Astrocyte (in vitro differentiated cells and primary cell): ENCODE data around the gene FBXO8. TPM values are rescaled to one million over a fixed set of nuclear protein-coding genes. Genes with fewer than 3 reads are reported as not detected.

Source experiments
- DNase-seq: peaks from one replicate; pipeline ENCODE4 v3.0.0-alpha.2; 2010; ENCODE audit warnings: low read depth
- FAIRE-seq: peaks from 2 replicates; lab custom pipeline; 2011; peaks lifted over from hg19 to GRCh38; lab: Jason Lieb, UNC
- H2AFZ ChIP-seq: 2 replicates; pipeline ENCODE4 v1.6.0; 2012; ENCODE audit warnings: low read depth, low read length, inconsistent platforms
- H3K27ac ChIP-seq: 2 replicates; pipeline ENCODE4 v1.5.1; 2011; ENCODE audit warnings: low read depth, low read length, inconsistent platforms
- H3K27me3 ChIP-seq: 2 replicates; pipeline ENCODE4 v1.6.0; 2011; ENCODE audit warnings: low read length, inconsistent platforms; ENCODE audit not compliant: insufficient read depth
- H3K36me3 ChIP-seq: 2 replicates; pipeline ENCODE4 v1.5.1; 2011; ENCODE audit warnings: low read length, inconsistent platforms; ENCODE audit not compliant: insufficient read depth
- H3K4me1 ChIP-seq: 2 replicates; pipeline ENCODE4 v1.5.1; 2011; ENCODE audit warnings: low read length, inconsistent platforms; ENCODE audit not compliant: insufficient read depth
- H3K4me2 ChIP-seq: 2 replicates; pipeline ENCODE4 v1.6.0; 2012; ENCODE audit warnings: low read length, inconsistent platforms
- H3K4me3 ChIP-seq: 2 replicates; pipeline ENCODE4 v1.5.1; 2011; ENCODE audit warnings: low read depth, mild to moderate bottlenecking, low read length, inconsistent platforms; ENCODE audit not compliant: insufficient read depth
- H3K79me2 ChIP-seq: 2 replicates; pipeline ENCODE4 v1.6.0; 2012; ENCODE audit warnings: mild to moderate bottlenecking, low read length, inconsistent platforms; ENCODE audit not compliant: insufficient read depth
- H3K9ac ChIP-seq: 2 replicates; pipeline ENCODE4 v1.6.0; 2012; ENCODE audit warnings: mild to moderate bottlenecking, low read length, inconsistent platforms
- H3K9me3 ChIP-seq: 2 replicates; pipeline ENCODE4 v1.5.1; 2012; ENCODE audit warnings: low read depth, mild to moderate bottlenecking, low read length, inconsistent platforms; ENCODE audit not compliant: insufficient read depth
- H4K20me1 ChIP-seq: 2 replicates; pipeline ENCODE4 v1.6.0; 2012; ENCODE audit warnings: low read length, inconsistent platforms; ENCODE audit not compliant: insufficient read depth
- H3K27ac Mint-ChIP-seq: one replicate; pipeline ENCODE4 v1.8.0; 2021; ENCODE audit warnings: mild to moderate bottlenecking, mixed read lengths; ENCODE audit not compliant: unreplicated experiment
- H3K27me3 Mint-ChIP-seq: one replicate; pipeline ENCODE4 v1.8.0; 2021; ENCODE audit warnings: low read depth, mixed read lengths; ENCODE audit not compliant: unreplicated experiment
- H3K36me3 Mint-ChIP-seq: one replicate; pipeline ENCODE4 v1.8.0; 2021; ENCODE audit warnings: low read depth, mixed read lengths; ENCODE audit not compliant: unreplicated experiment
- H3K4me1 Mint-ChIP-seq: one replicate; pipeline ENCODE4 v1.8.0; 2021; ENCODE audit warnings: low read depth, mixed read lengths; ENCODE audit not compliant: unreplicated experiment
- H3K4me3 Mint-ChIP-seq: one replicate; pipeline ENCODE4 v1.8.0; 2021; ENCODE audit warnings: mild to moderate bottlenecking, moderate library complexity, mixed read lengths; ENCODE audit not compliant: unreplicated experiment
- H3K9me3 Mint-ChIP-seq: one replicate; pipeline ENCODE4 v1.8.0; 2021; ENCODE audit warnings: mild to moderate bottlenecking, mixed read lengths; ENCODE audit not compliant: unreplicated experiment
- EZH2 ChIP-seq: IDR thresholded peaks from 2 replicates; pipeline ENCODE4 v1.6.1; 2012; ENCODE audit warnings: mild to moderate bottlenecking, low read length, inconsistent platforms; ENCODE audit not compliant: insufficient read depth
- total RNA-seq: library from RNA; stranded (reverse); gene quantifications from 2 replicates; pipeline ENCODE4 v1.2.1, GENCODE V29; 2021
- TF ChIP-seq, protein P1 (sequence below): IDR thresholded peaks from 2 replicates; pipeline ENCODE4 v1.5.1; 2011; ENCODE audit warnings: low read depth, mild to moderate bottlenecking, inconsistent platforms, low read length, moderate library complexity; ENCODE audit not compliant: insufficient read depth

Gene FBXO8
- total RNA-seq, 1 donor from 2014 or later: 13.1 TPM

DNA sequence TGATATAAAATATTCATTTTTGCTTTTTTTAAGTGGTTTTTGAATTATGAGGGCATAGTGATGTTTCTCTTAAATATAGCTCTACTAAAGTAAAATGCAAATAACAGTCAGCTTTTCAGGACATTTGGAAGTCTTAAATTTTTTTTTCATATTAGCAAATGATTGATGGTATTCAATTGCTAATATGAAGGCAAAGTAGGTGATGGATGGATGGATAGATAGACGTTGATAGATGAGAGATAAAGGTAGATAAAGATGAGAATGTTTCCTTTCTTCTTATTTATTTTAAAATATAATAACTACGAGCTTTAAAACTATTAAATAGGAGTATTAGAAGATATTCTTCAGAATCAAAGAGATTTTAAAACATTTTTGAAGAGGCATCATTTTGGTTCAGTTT, 83.7 kb downstream of the FBXO8 start:
- no peak for FAIRE-seq
- TF ChIP-seq, protein P1, sequence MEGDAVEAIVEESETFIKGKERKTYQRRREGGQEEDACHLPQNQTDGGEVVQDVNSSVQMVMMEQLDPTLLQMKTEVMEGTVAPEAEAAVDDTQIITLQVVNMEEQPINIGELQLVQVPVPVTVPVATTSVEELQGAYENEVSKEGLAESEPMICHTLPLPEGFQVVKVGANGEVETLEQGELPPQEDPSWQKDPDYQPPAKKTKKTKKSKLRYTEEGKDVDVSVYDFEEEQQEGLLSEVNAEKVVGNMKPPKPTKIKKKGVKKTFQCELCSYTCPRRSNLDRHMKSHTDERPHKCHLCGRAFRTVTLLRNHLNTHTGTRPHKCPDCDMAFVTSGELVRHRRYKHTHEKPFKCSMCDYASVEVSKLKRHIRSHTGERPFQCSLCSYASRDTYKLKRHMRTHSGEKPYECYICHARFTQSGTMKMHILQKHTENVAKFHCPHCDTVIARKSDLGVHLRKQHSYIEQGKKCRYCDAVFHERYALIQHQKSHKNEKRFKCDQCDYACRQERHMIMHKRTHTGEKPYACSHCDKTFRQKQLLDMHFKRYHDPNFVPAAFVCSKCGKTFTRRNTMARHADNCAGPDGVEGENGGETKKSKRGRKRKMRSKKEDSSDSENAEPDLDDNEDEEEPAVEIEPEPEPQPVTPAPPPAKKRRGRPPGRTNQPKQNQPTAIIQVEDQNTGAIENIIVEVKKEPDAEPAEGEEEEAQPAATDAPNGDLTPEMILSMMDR: no peak
- TF ChIP-seq EZH2: no peak

DNA sequence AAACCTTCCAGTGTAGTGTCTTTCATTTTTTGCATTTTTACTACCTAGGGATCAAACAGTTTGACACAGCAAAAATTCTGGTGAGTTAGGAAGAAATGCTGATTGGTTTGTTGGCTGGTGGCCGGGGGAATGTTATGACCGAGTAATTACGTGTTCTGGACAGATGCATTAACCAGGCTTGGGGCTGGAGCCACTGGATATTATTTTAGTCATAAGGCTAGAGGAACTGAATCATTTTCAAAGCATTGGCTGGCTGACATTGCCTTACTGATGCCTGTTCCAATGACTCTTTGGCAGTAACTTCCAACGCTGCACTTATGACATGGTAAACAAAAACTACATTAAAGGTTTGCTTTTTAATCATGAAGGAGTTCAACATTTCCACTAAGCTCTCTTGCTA, 84.6 kb downstream of the FBXO8 start:
- Mint-ChIP-seq H3K27ac (no peak overlapping the region), H3K4me1 (no peaks in the 10 kb centered on the region), H3K36me3 (no peaks in the 10 kb centered on the region), H3K27me3 (peaks cover 5% of the 10 kb centered on the region), H3K9me3 (no peaks in the 10 kb centered on the region), H3K4me3 (no peak overlapping the region)
- H3K36me3 ChIP-seq: no peaks in the 10 kb centered on the region
- TF ChIP-seq EZH2: no peak
- TF ChIP-seq, protein P1: no peak
- no peak overlapping the region for H3K9ac ChIP-seq
- FAIRE-seq (peak; percentile 78), DNase-seq (peak; percentile 68)
- no peaks in the 10 kb centered on the region for H3K4me1 ChIP-seq
- no peak overlapping the region for H2AFZ ChIP-seq
- H3K27ac ChIP-seq: no peak overlapping the region
- no peaks in the 10 kb centered on the region for H4K20me1 ChIP-seq
- H3K4me2 ChIP-seq: peak overlapping the region; percentile 62
- H3K79me2 ChIP-seq: no peaks in the 10 kb centered on the region
- H3K9me3 ChIP-seq: no peaks in the 10 kb centered on the region
- H3K27me3 ChIP-seq: peaks cover 3% of the 10 kb centered on the region
- no peak overlapping the region for H3K4me3 ChIP-seq

More for the DNA sequence above, 83.7 kb downstream of the FBXO8 start:
- Histone ChIP-seq H3K9me3 (no peaks in the 10 kb centered on the region), H3K4me1 (no peaks in the 10 kb centered on the region), H4K20me1 (no peaks in the 10 kb centered on the region), H3K27me3 (peaks cover 8% of the 10 kb centered on the region), H3K79me2 (no peaks in the 10 kb centered on the region), H2AFZ (no peak overlapping the region), H3K27ac (no peak overlapping the region), H3K4me2 (no peak overlapping the region), H3K4me3 (no peak overlapping the region), H3K36me3 (no peaks in the 10 kb centered on the region), H3K9ac (no peak overlapping the region)
- Mint-ChIP-seq H3K4me1 (no peaks in the 10 kb centered on the region), H3K9me3 (no peaks in the 10 kb centered on the region), H3K27me3 (peaks cover 10% of the 10 kb centered on the region), H3K36me3 (no peaks in the 10 kb centered on the region), H3K4me3 (no peak overlapping the region), H3K27ac (no peak overlapping the region)
- no peak for DNase-seq

DNA sequence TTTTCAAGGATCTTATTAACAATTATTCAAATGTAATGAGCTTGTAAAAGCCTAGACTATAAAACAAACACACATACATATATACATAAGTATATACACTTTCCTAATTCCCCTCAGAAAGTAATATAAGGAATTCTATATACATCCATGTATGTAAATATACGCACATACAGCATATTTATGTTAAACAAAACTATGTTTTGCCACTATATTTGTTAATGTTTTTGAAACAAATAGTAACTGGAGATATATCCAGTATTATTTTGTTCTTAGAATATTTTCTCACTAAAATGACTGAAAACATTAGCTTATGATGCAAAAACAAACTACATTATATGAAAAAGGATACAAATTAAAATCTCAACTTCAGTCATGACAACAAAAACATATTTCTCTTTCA, 85.1 kb downstream of the FBXO8 start:
- Histone ChIP-seq H3K9me3 (no peaks in the 10 kb centered on the region), H3K36me3 (no peaks in the 10 kb centered on the region), H3K4me1 (no peaks in the 10 kb centered on the region), H3K4me3 (no peak overlapping the region), H3K27ac (no peak overlapping the region), H3K79me2 (no peaks in the 10 kb centered on the region), H3K4me2 (peak overlapping the region; percentile 62), H2AFZ (no peak overlapping the region), H4K20me1 (no peaks in the 10 kb centered on the region), H3K27me3 (peaks cover 3% of the 10 kb centered on the region), H3K9ac (no peak overlapping the region)
- H3K9me3 Mint-ChIP-seq: no peaks in the 10 kb centered on the region
- FAIRE-seq: no peak
- no peak overlapping the region for H3K27ac Mint-ChIP-seq
- H3K36me3 Mint-ChIP-seq: no peaks in the 10 kb centered on the region
- H3K4me1 Mint-ChIP-seq: no peaks in the 10 kb centered on the region
- no peak overlapping the region for H3K4me3 Mint-ChIP-seq
- DNase-seq: no peak
- no peak for TF ChIP-seq EZH2
- TF ChIP-seq, protein P1: no peak
- H3K27me3 Mint-ChIP-seq: peaks cover 5% of the 10 kb centered on the region
